Endothelial cell of umbilical vein (primary cell): ENCODE data around the gene SUZ12.

Experiments used
- EZH2 ChIP-seq: IDR thresholded peaks from 2 replicates; pipeline ENCODE4 v1.6.1; 2012; ENCODE audit warnings: borderline replicate concordance, low read depth, mild to moderate bottlenecking, moderate library complexity, low read length, inconsistent platforms; ENCODE audit not compliant: severe bottlenecking
- FOS ChIP-seq: IDR thresholded peaks from 2 replicates; pipeline ENCODE4 v1.6.1; 2011; ENCODE audit warnings: mild to moderate bottlenecking, low read length, moderate library complexity, borderline replicate concordance; ENCODE audit not compliant: insufficient read depth
- POLR2AphosphoS5 ChIP-seq: IDR thresholded peaks from 2 replicates; pipeline ENCODE4 v1.6.1; 2012; ENCODE audit warnings: low read depth, mild to moderate bottlenecking, control low read depth, low read length, moderate library complexity; ENCODE audit not compliant: insufficient read depth
- TF ChIP-seq, protein P1 (sequence below), 2 donors: IDR thresholded peaks; 1 replicate in 1 of 2; 2 replicates in 1 of 2; pipeline ENCODE4 v1.5.1; 2011; ENCODE audit warnings: low read length in 2 of 2, mild to moderate bottlenecking in 2 of 2, moderate library complexity in 2 of 2, control low read depth in 1 of 2, inconsistent platforms in 1 of 2, low read depth in 1 of 2; ENCODE audit not compliant: insufficient read depth in 1 of 2; ENCODE audit errors: extremely low read depth in 1 of 2

DNA sequence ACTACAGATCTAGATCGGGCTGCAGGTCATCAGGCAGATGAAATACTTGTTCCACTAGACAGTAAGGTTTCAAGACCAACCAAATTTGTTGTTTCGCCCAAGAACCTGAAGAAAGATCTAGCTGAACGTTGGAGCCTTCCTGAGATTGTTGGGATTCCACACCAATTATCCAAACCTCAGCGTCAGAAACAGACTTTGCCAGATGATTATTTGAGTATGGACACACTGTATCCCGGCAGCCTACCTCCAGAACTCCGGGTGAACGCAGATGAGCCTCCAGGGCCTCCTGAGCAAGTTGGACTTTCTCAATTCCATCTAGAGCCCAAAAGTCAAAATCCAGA lies 84.8 kb downstream of the SUZ12 start:
- TF ChIP-seq, protein P1, sequence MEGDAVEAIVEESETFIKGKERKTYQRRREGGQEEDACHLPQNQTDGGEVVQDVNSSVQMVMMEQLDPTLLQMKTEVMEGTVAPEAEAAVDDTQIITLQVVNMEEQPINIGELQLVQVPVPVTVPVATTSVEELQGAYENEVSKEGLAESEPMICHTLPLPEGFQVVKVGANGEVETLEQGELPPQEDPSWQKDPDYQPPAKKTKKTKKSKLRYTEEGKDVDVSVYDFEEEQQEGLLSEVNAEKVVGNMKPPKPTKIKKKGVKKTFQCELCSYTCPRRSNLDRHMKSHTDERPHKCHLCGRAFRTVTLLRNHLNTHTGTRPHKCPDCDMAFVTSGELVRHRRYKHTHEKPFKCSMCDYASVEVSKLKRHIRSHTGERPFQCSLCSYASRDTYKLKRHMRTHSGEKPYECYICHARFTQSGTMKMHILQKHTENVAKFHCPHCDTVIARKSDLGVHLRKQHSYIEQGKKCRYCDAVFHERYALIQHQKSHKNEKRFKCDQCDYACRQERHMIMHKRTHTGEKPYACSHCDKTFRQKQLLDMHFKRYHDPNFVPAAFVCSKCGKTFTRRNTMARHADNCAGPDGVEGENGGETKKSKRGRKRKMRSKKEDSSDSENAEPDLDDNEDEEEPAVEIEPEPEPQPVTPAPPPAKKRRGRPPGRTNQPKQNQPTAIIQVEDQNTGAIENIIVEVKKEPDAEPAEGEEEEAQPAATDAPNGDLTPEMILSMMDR (IDR thresholded peaks at IDR 0.05; ENCODE audit: extremely low read depth in 1 of 2, insufficient read depth in 1 of 2, low read depth in 1 of 2, low read length in 2 of 2) = no peak
- no peak for TF ChIP-seq EZH2
- TF ChIP-seq FOS = no peak
- no peak for TF ChIP-seq POLR2AphosphoS5
